Gastrocnemius medialis (tissue), 4 donors: ENCODE measurements around the gene FCN2. TPM values are rescaled to one million over a fixed set of nuclear protein-coding genes. Genes with fewer than 3 reads are reported as not detected.

Source experiments
- ATAC-seq, 2 donors: fragments of 150-250 bp; one replicate each; pipeline ENCODE4 v1.9.1; 2016
- DNase-seq, 2 donors: peaks; one replicate each; pipeline ENCODE4 v3.0.0-alpha.2; 2019
- H3K27ac ChIP-seq, 4 donors: fragments of 200-600 bp; sonication (generic); 1 replicate in 1 of 4; 2 replicates in 3 of 4; pipeline ENCODE4 v1.5.1; 2016 to 2018; ENCODE audit warnings: mild to moderate bottlenecking in 2 of 4, moderate library complexity in 1 of 4
- H3K27me3 ChIP-seq, 3 donors: fragments of 200-600 bp; sonication (generic) in 2 of 3; 1 replicate in 1 of 3; 2 replicates in 2 of 3; pipeline versions ENCODE4 v1.5.1 to v1.6.0; 2016 to 2019; ENCODE audit warnings: mild to moderate bottlenecking in 1 of 3, moderate library complexity in 1 of 3
- H3K36me3 ChIP-seq, 2 donors: fragments of 200-600 bp; sonication (generic) in 1 of 2; one replicate each; pipeline ENCODE4 v1.5.1; 2017 to 2018
- H3K4me1 ChIP-seq, 2 donors: fragments of 200-600 bp; sonication (generic) in 1 of 2; one replicate each; pipeline ENCODE4 v1.5.1; 2016 to 2017; ENCODE audit warnings: mild to moderate bottlenecking in 2 of 2
- H3K4me3 ChIP-seq, 4 donors: fragments of 200-600 bp; sonication (generic) in 3 of 4; 1 replicate in 1 of 4; 2 replicates in 3 of 4; pipeline ENCODE4 v1.5.1; 2016 to 2019; ENCODE audit warnings: mild to moderate bottlenecking in 2 of 4
- H3K9me3 ChIP-seq, 3 donors: fragments of 200-600 bp; sonication (generic) in 2 of 3; 1 replicate in 1 of 3; 2 replicates in 2 of 3; pipeline ENCODE4 v1.5.1; 2016 to 2019
- POLR2A ChIP-seq, 2 donors: fragments of 450-650 bp; IDR thresholded peaks; one replicate each; pipeline ENCODE4 v1.6.1; 2017; ENCODE audit warnings: antibody characterized with exemption in 2 of 2, mild to moderate bottlenecking in 2 of 2, moderate library complexity in 2 of 2
- in situ Hi-C, 4 donors: fragments of 200-750 bp; cut with MboI; loops; one replicate each; pipeline versions ENCODE4 v1.15.0 to v1.8.0; 2017; ENCODE audit warnings: low sequenced_read_pairs in 4 of 4
- intact Hi-C: fragments of 100-400 bp; cut with DNase I; formaldehyde crosslinking; loops from one replicate; pipeline ENCODE4 v1.15.1; 2023; ENCODE audit warnings: low total_unique reads
- total RNA-seq, 4 donors: library from RNA; depleted of rRNA; stranded (reverse); fragments of >200 nt; gene quantifications; one replicate each; pipeline versions ENCODE4 v1.1.0 to v1.2.3, GENCODE V29; 2016
- TF ChIP-seq, protein P1 (sequence below), 5 experiments: fragments of 450-650 bp in 3 of 5; fragments of 200-600 bp in 2 of 5; sonication (generic) in 2 of 5; IDR thresholded peaks in 4 of 5; conservative IDR thresholded peaks in 1 of 5; 1 replicate in 4 of 5; 2 replicates in 1 of 5; pipeline ENCODE4 v1.5.1; 2016 to 2019; ENCODE audit warnings: antibody characterized with exemption in 5 of 5, mild to moderate bottlenecking in 3 of 5, moderate library complexity in 3 of 5

FCN2 gene
- total RNA-seq, 4 donors from 2014 or later = not detected

DNA sequence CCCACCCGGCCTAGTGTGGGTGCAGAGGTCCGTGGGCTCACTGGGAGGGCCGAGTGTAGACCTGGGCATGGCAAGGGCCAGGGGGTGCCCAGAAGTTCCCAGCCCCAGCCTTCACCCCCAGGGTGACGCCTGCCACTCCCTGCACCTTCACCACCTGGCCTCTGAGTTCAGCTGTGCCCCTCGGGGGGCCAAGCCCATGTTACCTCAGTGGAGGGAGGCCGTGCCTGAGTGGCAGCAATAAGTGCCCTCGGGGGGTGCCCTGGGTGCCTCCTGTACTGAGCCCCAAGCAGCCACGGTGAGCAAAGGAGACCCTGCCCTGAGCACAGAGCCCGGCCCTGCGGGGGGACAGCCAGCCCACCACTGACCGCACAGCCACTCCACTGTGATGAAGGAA, 10.3 kb upstream of the FCN2 start:
- Histone ChIP-seq H3K9me3 (no peaks in the 10 kb centered on the region), H3K4me3 (no peak overlapping the region), H3K36me3 (no peaks in the 10 kb centered on the region), H3K27me3 (peaks cover 0 to under 1% (median 0%) of the 10 kb centered on the region in 3 donors), H3K27ac (no peak overlapping the region), H3K4me1 (no peaks in the 10 kb centered on the region)
- intact Hi-C loops = no loop called here
- no peak for TF ChIP-seq POLR2A (IDR thresholded peaks at IDR 0.05)
- TF ChIP-seq, protein P1, sequence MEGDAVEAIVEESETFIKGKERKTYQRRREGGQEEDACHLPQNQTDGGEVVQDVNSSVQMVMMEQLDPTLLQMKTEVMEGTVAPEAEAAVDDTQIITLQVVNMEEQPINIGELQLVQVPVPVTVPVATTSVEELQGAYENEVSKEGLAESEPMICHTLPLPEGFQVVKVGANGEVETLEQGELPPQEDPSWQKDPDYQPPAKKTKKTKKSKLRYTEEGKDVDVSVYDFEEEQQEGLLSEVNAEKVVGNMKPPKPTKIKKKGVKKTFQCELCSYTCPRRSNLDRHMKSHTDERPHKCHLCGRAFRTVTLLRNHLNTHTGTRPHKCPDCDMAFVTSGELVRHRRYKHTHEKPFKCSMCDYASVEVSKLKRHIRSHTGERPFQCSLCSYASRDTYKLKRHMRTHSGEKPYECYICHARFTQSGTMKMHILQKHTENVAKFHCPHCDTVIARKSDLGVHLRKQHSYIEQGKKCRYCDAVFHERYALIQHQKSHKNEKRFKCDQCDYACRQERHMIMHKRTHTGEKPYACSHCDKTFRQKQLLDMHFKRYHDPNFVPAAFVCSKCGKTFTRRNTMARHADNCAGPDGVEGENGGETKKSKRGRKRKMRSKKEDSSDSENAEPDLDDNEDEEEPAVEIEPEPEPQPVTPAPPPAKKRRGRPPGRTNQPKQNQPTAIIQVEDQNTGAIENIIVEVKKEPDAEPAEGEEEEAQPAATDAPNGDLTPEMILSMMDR (IDR thresholded peaks at IDR 0.05 in 4 of 5, conservative IDR thresholded peaks at IDR 0.05 in 1 of 5) = no peak
- in situ Hi-C loops = no loop called here
- DNase-seq = no peak
- ATAC-seq = no peak

DNA sequence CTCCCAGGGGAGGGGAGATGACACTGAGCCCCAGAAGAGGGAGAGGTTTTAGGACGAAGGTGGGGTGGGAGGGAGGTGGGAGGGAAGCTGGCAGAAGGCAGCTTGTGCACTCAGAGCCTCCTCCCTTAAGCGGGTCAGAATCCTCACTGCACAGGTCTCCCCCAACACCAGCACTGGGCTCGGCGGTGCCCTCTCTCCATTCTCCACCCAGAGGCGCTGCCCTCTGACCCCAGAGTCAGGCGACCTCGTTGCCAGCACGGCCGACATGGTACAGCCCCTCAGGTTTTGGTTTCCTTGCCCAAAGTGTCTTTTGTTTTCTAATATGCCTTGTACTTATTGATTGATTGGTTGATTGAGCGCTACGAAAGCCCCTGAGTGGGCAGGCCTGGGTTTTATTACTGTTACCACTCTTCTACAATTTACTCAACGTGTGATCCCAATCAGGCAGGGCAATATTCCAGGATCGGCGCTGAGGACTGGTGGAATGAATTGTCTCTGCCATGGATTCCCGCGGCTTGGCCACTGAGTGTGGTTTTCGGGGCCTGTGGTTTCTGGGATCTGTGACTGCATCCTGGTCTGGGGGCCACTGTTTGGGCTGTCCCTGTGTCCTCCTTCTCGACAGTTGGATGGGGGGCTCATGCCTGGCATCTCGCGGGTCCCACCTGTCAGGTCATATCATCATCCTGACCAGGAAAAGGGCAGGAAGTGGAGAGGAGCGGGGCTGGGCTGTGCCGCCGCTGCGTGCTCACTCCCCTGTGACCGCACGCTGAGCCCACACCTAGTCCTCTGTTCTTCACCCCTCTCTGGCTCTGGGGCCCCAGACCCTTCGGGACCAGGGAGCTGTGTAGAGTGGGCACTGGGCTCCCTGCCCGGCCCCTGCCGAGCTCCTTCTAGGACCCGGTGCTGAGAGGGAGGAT, 9.6 kb upstream of the FCN2 start:
- Histone ChIP-seq H3K27ac (no peak overlapping the region), H3K36me3 (no peaks in the 10 kb centered on the region), H3K9me3 (no peaks in the 10 kb centered on the region), H3K4me3 (no peak overlapping the region), H3K4me1 (no peaks in the 10 kb centered on the region), H3K27me3 (no peaks in the 10 kb centered on the region)
- TF ChIP-seq, protein P1 (IDR thresholded peaks at IDR 0.05 in 4 of 5, conservative IDR thresholded peaks at IDR 0.05 in 1 of 5) = no peak
- TF ChIP-seq POLR2A (IDR thresholded peaks at IDR 0.05) = no peak
- DNase-seq (no peak), ATAC-seq (no peak)
- intact Hi-C loops = no loop called here
- in situ Hi-C loops = no loop called here

DNA sequence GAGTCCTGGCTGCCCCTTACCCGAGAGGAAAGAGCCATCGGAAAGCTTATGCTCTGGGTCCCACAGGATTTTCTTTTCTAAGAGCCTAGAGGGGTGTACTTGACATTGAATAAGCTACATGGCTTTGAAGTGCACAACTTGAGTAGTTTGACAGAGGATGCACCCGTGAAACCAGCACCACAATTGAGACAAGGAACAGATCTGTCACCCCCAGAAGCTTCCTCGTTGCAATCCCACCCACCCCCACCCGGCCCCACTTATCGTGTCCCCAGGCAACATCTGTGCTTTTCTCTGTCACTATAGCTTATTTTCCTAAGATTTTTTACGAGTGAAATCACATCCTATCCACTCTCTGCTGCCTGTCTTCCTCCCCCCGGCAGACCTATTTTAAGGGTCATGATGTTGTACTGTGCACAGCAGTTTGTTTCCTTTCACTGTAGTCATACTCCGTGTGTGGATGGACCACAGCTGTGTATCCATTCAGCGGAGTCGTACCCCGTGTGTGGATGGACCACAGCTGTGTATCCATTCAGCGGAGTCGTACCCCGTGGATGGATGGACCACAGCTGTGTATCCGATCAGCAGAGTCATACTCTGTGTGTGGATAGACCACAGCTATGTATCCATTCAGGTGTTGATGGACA, 8.8 kb upstream of the FCN2 start:
- Histone ChIP-seq H3K4me3 (no peak overlapping the region), H3K4me1 (no peaks in the 10 kb centered on the region), H3K9me3 (no peaks in the 10 kb centered on the region), H3K27ac (no peak overlapping the region), H3K36me3 (no peaks in the 10 kb centered on the region), H3K27me3 (no peaks in the 10 kb centered on the region)
- intact Hi-C loops = no loop called here
- TF ChIP-seq POLR2A (IDR thresholded peaks at IDR 0.05) = no peak
- TF ChIP-seq, protein P1 (IDR thresholded peaks at IDR 0.05 in 4 of 5, conservative IDR thresholded peaks at IDR 0.05 in 1 of 5) = no peak
- DNase-seq = no peak
- in situ Hi-C loops = no loop called here
- ATAC-seq = no peak

DNA sequence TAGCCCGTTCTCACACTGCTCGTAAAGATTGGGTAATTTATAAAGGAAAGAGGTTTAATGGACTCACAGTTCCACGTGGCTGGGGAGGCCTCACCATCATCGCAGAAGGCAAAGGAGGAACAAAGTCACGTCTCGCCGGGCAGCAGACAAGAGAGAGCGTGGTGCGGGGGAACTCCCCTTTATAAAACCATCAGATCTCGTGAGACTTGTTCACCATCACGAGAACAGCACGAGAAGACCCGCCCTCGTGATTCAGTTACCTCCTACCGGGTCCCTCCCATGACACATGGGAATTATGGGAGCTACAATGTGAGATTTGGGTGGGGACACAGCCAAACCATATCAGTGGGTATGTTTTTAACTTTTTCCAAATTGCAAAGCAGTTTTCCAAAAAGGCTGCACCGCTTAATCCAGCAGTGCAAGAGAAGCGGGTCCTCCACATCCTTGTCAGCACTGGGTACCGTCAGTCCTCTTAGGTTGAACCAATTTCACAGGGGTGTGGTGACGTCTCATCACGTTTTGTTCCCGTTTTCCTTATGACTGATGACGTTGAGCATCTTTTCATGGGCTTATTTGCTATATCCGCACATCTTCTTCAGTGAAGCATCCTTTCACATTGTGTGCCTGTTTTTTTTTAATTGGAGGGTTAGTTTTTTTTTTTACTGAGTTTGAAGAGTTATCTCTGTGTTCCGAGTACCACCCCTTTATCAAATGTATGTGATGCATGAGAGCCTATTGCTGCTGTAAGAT, 8.0 kb upstream of the FCN2 start:
- ATAC-seq = no peak
- intact Hi-C loops (no loop called here), in situ Hi-C loops (no loop called here)
- DNase-seq = no peak
- Histone ChIP-seq H3K4me3 (no peak overlapping the region), H3K27me3 (no peaks in the 10 kb centered on the region), H3K9me3 (no peaks in the 10 kb centered on the region), H3K4me1 (no peaks in the 10 kb centered on the region), H3K27ac (no peak overlapping the region), H3K36me3 (no peaks in the 10 kb centered on the region)
- TF ChIP-seq, protein P1 (IDR thresholded peaks at IDR 0.05 in 4 of 5, conservative IDR thresholded peaks at IDR 0.05 in 1 of 5) = no peak
- no peak for TF ChIP-seq POLR2A (IDR thresholded peaks at IDR 0.05)
